ENCODE results near the gene TRRAP.

TRRAP gene

GRCh38 chr7:98974906-98975816 lies 96.8 kb downstream of the TRRAP start:
- no peak overlapping the region for H3K4me3 ChIP-seq (ENCODE audit: low read depth, low read length)
- DNase-seq (ENCODE audit: low read depth): no peak

GRCh38 chr7:98976396-98977185 lies 98.3 kb downstream of the TRRAP start:
- no peak overlapping the region for H3K4me3 ChIP-seq (ENCODE audit: low read depth, low read length)
- DNase-seq (ENCODE audit: low read depth): no peak

- DNase-seq (ENCODE audit: low read depth): no peak
Measured at GRCh38 chr7:98978672-98979071, 100.3 kb downstream of the TRRAP start.

GRCh38 chr7:98981701-98982100 lies 103.4 kb downstream of the TRRAP start:
- no peak for DNase-seq (ENCODE audit: low read depth)
- H3K4me3 ChIP-seq (ENCODE audit: low read depth, low read length): no peak overlapping the region

More at GRCh38 chr7:98978672-98979071, 100.3 kb downstream of the TRRAP start:
- no peak overlapping the region for H3K4me3 ChIP-seq (ENCODE audit: low read depth, low read length)

- no peak overlapping the region for H3K4me3 ChIP-seq (ENCODE audit: low read depth, low read length)
- DNase-seq (ENCODE audit: low read depth): no peak
Measured at GRCh38 chr7:98982686-98983085, 104.4 kb downstream of the TRRAP start.

GRCh38 chr7:98984126-98984525 lies 105.8 kb downstream of the TRRAP start:
- H3K4me3 ChIP-seq (ENCODE audit: low read depth, low read length): no peak overlapping the region
- DNase-seq (ENCODE audit: low read depth): no peak

GRCh38 chr7:98985406-98985805 lies 107.1 kb downstream of the TRRAP start:
- no peak overlapping the region for H3K4me3 ChIP-seq (ENCODE audit: low read depth, low read length)
- DNase-seq (ENCODE audit: low read depth): no peak

GRCh38 chr7:98985945-98986344 lies 107.6 kb downstream of the TRRAP start:
- H3K4me3 ChIP-seq (ENCODE audit: low read depth, low read length): no peak overlapping the region
- DNase-seq (ENCODE audit: low read depth): no peak

GRCh38 chr7:98988641-98989040 lies 110.3 kb downstream of the TRRAP start:
- no peak overlapping the region for H3K4me3 ChIP-seq (ENCODE audit: low read depth, low read length)
- DNase-seq (ENCODE audit: low read depth): no peak

GRCh38 chr7:98990356-98990755 lies 112.0 kb downstream of the TRRAP start:
- no peak for DNase-seq (ENCODE audit: low read depth)
- no peak overlapping the region for H3K4me3 ChIP-seq (ENCODE audit: low read depth, low read length)

- H3K4me3 ChIP-seq (ENCODE audit: low read depth, low read length): no peak overlapping the region
- DNase-seq (ENCODE audit: low read depth): no peak
Measured at GRCh38 chr7:98991141-98991540, 112.8 kb downstream of the TRRAP start.

GRCh38 chr7:98992076-98992475 lies 113.7 kb downstream of the TRRAP start:
- no peak overlapping the region for H3K4me3 ChIP-seq (ENCODE audit: low read depth, low read length)
- no peak for DNase-seq (ENCODE audit: low read depth)

- DNase-seq (ENCODE audit: low read depth): no peak
- H3K4me3 ChIP-seq (ENCODE audit: low read depth, low read length): no peak overlapping the region
Measured at GRCh38 chr7:98993024-98993897, 114.9 kb downstream of the TRRAP start.

- H3K4me3 ChIP-seq (ENCODE audit: low read depth, low read length): no peak overlapping the region
- DNase-seq (ENCODE audit: low read depth): no peak
Measured at GRCh38 chr7:98994046-98994944, 116.0 kb downstream of the TRRAP start.

GRCh38 chr7:98995111-98995510 lies 116.8 kb downstream of the TRRAP start:
- H3K4me3 ChIP-seq (ENCODE audit: low read depth, low read length): no peak overlapping the region
- no peak for DNase-seq (ENCODE audit: low read depth)

GRCh38 chr7:98995523-98996149 lies 117.3 kb downstream of the TRRAP start:
- no peak overlapping the region for H3K4me3 ChIP-seq (ENCODE audit: low read depth, low read length)
- no peak for DNase-seq (ENCODE audit: low read depth)

- DNase-seq (ENCODE audit: low read depth): no peak
- no peak overlapping the region for H3K4me3 ChIP-seq (ENCODE audit: low read depth, low read length)
Measured at GRCh38 chr7:98996150-98996552, 117.8 kb downstream of the TRRAP start.

- no peak for DNase-seq (ENCODE audit: low read depth)
- no peak overlapping the region for H3K4me3 ChIP-seq (ENCODE audit: low read depth, low read length)
Measured at GRCh38 chr7:98997846-98998245, 119.5 kb downstream of the TRRAP start.

Data from skeletal muscle cell (primary cell).